ENCODE measurements around the gene TOP2A. TPM values are rescaled to one million over a fixed set of nuclear protein-coding genes. Genes with fewer than 3 reads are reported as not detected.
A peak's percentile ranks its signal among the peaks of the same experiment; 100 is the strongest.

Gene TOP2A
- total RNA-seq, 1 experiment from 2014 or later = 1,672 TPM

DNA sequence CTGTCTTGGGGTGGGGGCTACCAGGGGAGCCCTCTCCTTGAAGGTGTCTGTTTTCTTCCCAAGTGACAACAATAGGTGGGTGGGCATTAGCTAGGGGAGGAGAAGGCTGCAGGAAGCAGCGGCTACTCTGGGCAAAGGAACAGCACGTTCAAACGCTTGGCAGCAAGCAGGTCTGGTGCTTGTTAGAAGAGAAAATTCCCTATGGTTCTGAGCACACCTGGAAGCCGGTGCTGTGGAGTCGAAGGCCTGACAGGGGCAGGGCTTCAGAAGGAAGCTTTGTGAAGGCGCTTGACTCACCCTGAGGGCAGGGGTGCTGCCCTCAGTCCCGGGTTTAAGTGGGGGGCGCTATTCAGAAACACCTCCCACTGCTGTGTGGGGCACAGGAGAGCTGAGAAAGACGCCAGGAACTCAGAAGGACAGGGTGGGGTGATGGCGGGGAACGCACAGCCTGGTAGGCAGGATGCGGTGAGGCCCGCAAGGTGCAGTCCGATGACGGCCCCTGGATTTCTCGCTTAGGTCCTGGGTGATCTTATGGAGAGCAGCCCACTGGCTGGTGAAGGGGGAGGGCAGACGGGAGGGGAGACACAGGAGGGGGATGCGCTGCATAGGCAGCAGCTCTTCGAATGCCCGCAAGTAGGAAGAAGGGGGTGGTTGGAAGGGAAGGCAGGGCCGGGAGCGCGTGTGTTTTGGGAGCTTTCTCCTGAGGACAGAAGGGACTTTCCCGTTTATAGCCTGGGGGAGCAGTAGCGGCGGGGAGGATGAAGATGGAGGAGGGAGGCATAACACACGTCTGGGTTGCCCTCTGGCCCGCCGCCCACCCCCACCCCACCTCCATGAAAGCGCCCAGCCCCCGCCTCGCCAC, 56.4 kb downstream of the TOP2A start:
- H3K27ac Mint-ChIP-seq (ENCODE audit: unreplicated experiment) = no peak overlapping the region
- peaks cover 39% of the 10 kb centered on the region for H3K4me1 Mint-ChIP-seq (ENCODE audit: low read depth, unreplicated experiment)
- no peak for DNase-seq
- H3K27me3 Mint-ChIP-seq (ENCODE audit: unreplicated experiment) = peaks cover 9% of the 10 kb centered on the region
- TSS peak; percentile 59 for BruUV-seq (replicated peaks)
- H3K36me3 Mint-ChIP-seq (ENCODE audit: insufficient read depth, unreplicated experiment) = peaks cover 56% of the 10 kb centered on the region
- TF ChIP-seq CTCF (IDR thresholded peaks at IDR 0.05; ENCODE audit: unreplicated experiment) = no peak
- CTCF ChIA-PET = interaction anchor here (0.5 to 37.0 kb wide), 24 partner anchors 9 to 934 kb away, joined by 3 to 1520 read pairs (median 8); partner anchors contain the start of genes RARA, TOP2A and WIPF2
- intact Hi-C loops (cut with micrococcal nuclease; ENCODE audit: unreplicated experiment) = no loop called here
- H3K4me3 Mint-ChIP-seq (ENCODE audit: low read depth, unreplicated experiment) = peak overlapping the region; percentile 81
- no peaks in the 10 kb centered on the region for H3K9me3 Mint-ChIP-seq (ENCODE audit: low read depth, unreplicated experiment)

- Mint-ChIP-seq H3K27ac (ENCODE audit: unreplicated experiment) (no peak overlapping the region), H3K27me3 (ENCODE audit: unreplicated experiment) (peaks cover 9% of the 10 kb centered on the region)
- TF ChIP-seq CTCF (IDR thresholded peaks at IDR 0.05; ENCODE audit: unreplicated experiment) = no peak
Measured at GRCh38 chr17:40360091-40360490, 57.6 kb downstream of the TOP2A start.

GRCh38 chr17:40358323-40359038, 59.2 kb downstream of the TOP2A start:
- BruUV-seq (replicated peaks) = no TSS peak
- peaks cover 63% of the 10 kb centered on the region for H3K36me3 Mint-ChIP-seq (ENCODE audit: insufficient read depth, unreplicated experiment)
- H3K4me1 Mint-ChIP-seq (ENCODE audit: low read depth, unreplicated experiment) = peaks cover 33% of the 10 kb centered on the region
- peak overlapping the region; percentile 0 for H3K4me3 Mint-ChIP-seq (ENCODE audit: low read depth, unreplicated experiment)
- intact Hi-C loops (cut with micrococcal nuclease; ENCODE audit: unreplicated experiment) = loop anchor here (1.0 to 5.0 kb wide), 10 partner anchors 57 to 726 kb away; no protein-coding TSS in a partner anchor
- peaks cover 3% of the 10 kb centered on the region for H3K27me3 Mint-ChIP-seq (ENCODE audit: unreplicated experiment)
- CTCF ChIA-PET = interaction anchor here (0.6 to 37.0 kb wide), 36 partner anchors 10 to 711 kb away, joined by 3 to 1520 read pairs (median 4); partner anchors contain the start of genes IGFBP4, RARA, TOP2A and WIPF2
- H3K9me3 Mint-ChIP-seq (ENCODE audit: low read depth, unreplicated experiment) = no peaks in the 10 kb centered on the region
- TF ChIP-seq CTCF (IDR thresholded peaks at IDR 0.05; ENCODE audit: unreplicated experiment) = no peak
- DNase-seq = peak; percentile 100
- peak overlapping the region; percentile 1 for H3K27ac Mint-ChIP-seq (ENCODE audit: unreplicated experiment)

More at GRCh38 chr17:40360091-40360490, 57.6 kb downstream of the TOP2A start:
- Mint-ChIP-seq H3K4me1 (ENCODE audit: low read depth, unreplicated experiment) (peaks cover 39% of the 10 kb centered on the region), H3K4me3 (ENCODE audit: low read depth, unreplicated experiment) (no peak overlapping the region), H3K36me3 (ENCODE audit: insufficient read depth, unreplicated experiment) (peaks cover 66% of the 10 kb centered on the region), H3K9me3 (ENCODE audit: low read depth, unreplicated experiment) (no peaks in the 10 kb centered on the region)
- no TSS peak for BruUV-seq (replicated peaks)
- intact Hi-C loops (cut with micrococcal nuclease; ENCODE audit: unreplicated experiment) = no loop called here
- peak; percentile 63 for DNase-seq
- CTCF ChIA-PET = interaction anchor here (0.6 to 37.0 kb wide), 15 partner anchors 9 to 496 kb away, joined by 3 to 1520 read pairs (median 17); partner anchors contain the start of genes RARA and TOP2A
